Esophagus squamous epithelium (tissue), 5 donors: ENCODE results near the gene OR10A6. TPM values are rescaled to one million over a fixed set of nuclear protein-coding genes. Genes with fewer than 3 reads are reported as not detected.

Experiments
- DNase-seq: peaks from one replicate; lab custom pipeline; 2025; lab: John Stamatoyannopoulos, UW
- H3K27ac ChIP-seq, 4 donors: fragments of 200-600 bp; sonication (generic); one replicate each; pipeline ENCODE4 v1.5.1; 2016 to 2019; ENCODE audit warnings: mild to moderate bottlenecking in 1 of 4
- H3K27me3 ChIP-seq, 4 donors: fragments of 200-600 bp; sonication (generic); 1 replicate in 3 of 4; 2 replicates in 1 of 4; pipeline versions ENCODE4 v1.5.1 to v1.6.0; 2017 to 2021; ENCODE audit warnings: antibody characterized with exemption in 1 of 4
- H3K36me3 ChIP-seq, 3 donors: fragments of 200-600 bp; sonication (generic); one replicate each; pipeline ENCODE4 v1.5.1; 2016 to 2019
- H3K4me1 ChIP-seq, 3 donors: fragments of 200-600 bp; sonication (generic); one replicate each; pipeline ENCODE4 v1.5.1; 2017 to 2019
- H3K4me3 ChIP-seq, 4 donors: fragments of 200-600 bp; sonication (generic); 1 replicate in 3 of 4; 2 replicates in 1 of 4; pipeline ENCODE4 v1.5.1; 2016 to 2019; ENCODE audit warnings: mild to moderate bottlenecking in 2 of 4, moderate library complexity in 1 of 4
- H3K9me3 ChIP-seq, 3 donors: fragments of 200-600 bp; sonication (generic); one replicate each; pipeline ENCODE4 v1.5.1; 2016 to 2019
- CTCF ChIP-seq, 6 experiments: fragments of 450-650 bp in 4 of 6; fragments of 200-600 bp in 2 of 6; sonication (generic) in 2 of 6; IDR thresholded peaks; one replicate each; pipeline ENCODE4 v1.5.1; 2016 to 2019; ENCODE audit warnings: antibody characterized with exemption in 6 of 6, mild to moderate bottlenecking in 4 of 6, moderate library complexity in 4 of 6
- POLR2A ChIP-seq, 4 donors: fragments of 450-650 bp; IDR thresholded peaks; one replicate each; pipeline ENCODE4 v1.6.1; 2017; ENCODE audit warnings: antibody characterized with exemption in 4 of 4, mild to moderate bottlenecking in 4 of 4, moderate library complexity in 3 of 4
- WGBS, 2 donors: methylation state at CpG; one replicate each; pipeline ENCODE4 v1.1.5; 2018; 5-methylcytosine and 5-hydroxymethylcytosine counted together
- intact Hi-C: fragments of 100-400 bp; cut with DNase I; formaldehyde crosslinking; loops from one replicate; pipeline ENCODE4 v1.15.0; 2022
- small RNA-seq, 4 donors: library from RNA; depleted of rRNA; stranded (forward); fragments of <200 nt; gene quantifications; one replicate each; pipeline ENCODE3, GENCODE V24; 2016
- total RNA-seq, 4 donors: library from RNA; depleted of rRNA; stranded (reverse); fragments of >200 nt; gene quantifications; one replicate each; pipeline ENCODE4 v1.1.0, GENCODE V29; 2016
- donor health status: DM: yes; HTN: yes; CAD: no.

Gene OR10A6
- total RNA-seq, 4 donors from 2014 or later, result not detected

- no peaks in the 10 kb centered on the region for H3K27me3 ChIP-seq
- DNase-seq, result no peak
- H3K9me3 ChIP-seq, result no peaks in the 10 kb centered on the region
- 43 to 50% methylated on average over 5 of the region's 5 CpGs for WGBS, 2 donors
- no peak overlapping the region for H3K27ac ChIP-seq
- intact Hi-C loops, result loop anchor here (5.0 kb wide), 1 partner anchor 92 kb away; no protein-coding TSS in a partner anchor
- H3K4me3 ChIP-seq, result no peak overlapping the region
- TF ChIP-seq CTCF (IDR thresholded peaks at IDR 0.05), result no peak
- no peak for TF ChIP-seq POLR2A (IDR thresholded peaks at IDR 0.05)
- H3K36me3 ChIP-seq, result no peaks in the 10 kb centered on the region
- H3K4me1 ChIP-seq, result no peaks in the 10 kb centered on the region
These were observed 41.1 kb downstream of the OR10A6 start for GRCh38 chr11:7889985-7890384.

DNA sequence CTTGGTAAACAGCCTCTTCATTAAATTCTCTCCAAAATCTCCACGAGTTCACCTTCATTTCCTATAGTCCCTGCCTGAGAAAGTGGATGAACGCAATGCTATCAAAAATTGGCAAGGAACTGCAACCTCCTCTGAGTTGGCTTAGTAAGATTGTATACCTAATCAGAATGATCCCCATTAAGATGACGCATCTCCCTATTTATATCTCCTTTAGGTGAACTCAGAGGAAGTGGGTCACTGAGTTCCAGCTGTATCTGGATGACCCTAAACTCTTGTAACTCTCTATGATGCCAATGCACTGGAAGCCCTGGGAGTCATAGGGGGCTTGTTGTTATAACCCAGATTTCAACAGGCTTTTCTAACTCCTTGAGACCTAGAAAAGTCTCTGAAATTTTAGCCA lies 48.2 kb downstream of the OR10A6 start:
- H3K4me3 ChIP-seq, result no peak overlapping the region
- H3K4me1 ChIP-seq, result no peaks in the 10 kb centered on the region
- DNase-seq, result no peak
- no peaks in the 10 kb centered on the region for H3K9me3 ChIP-seq
- TF ChIP-seq CTCF (IDR thresholded peaks at IDR 0.05) (no peak), POLR2A (IDR thresholded peaks at IDR 0.05) (no peak)
- no peaks in the 10 kb centered on the region for H3K36me3 ChIP-seq
- H3K27ac ChIP-seq, result no peak overlapping the region
- WGBS, 2 donors, result 68 to 73% methylated on average over 3 of the region's 3 CpGs
- H3K27me3 ChIP-seq, result peaks cover 0 to 8% (median 0%) of the 10 kb centered on the region in 4 donors
- intact Hi-C loops, result no loop called here

Small RNAs within 50 kb of the gene (small RNA-seq; reads per million reads assigned to genes)
- gene COX6CP5 (0 reads per million in 4 donors), gene RNU6-943P (0 reads per million in 4 donors)

Other genes with a start within 250 kb of the OR10A6 start
- gene OVCH2, start 224.8 kb downstream of the OR10A6 start, total RNA-seq, result 1 to 10 TPM in 1 of 4 donors, under 1 TPM in 1, not detected in 2; 0.21 to 2.1 TPM
- gene OR5P2, start 134.3 kb downstream of the OR10A6 start, total RNA-seq, result 1 to 10 TPM in 1 of 4 donors, not detected in 3; 1.5 TPM
- under 1 TPM in 2 of 4 donors, not detected in 2; 0.31 to 0.72 TPM for gene OR5P3, start 100.4 kb downstream of the OR10A6 start, total RNA-seq
- gene OR10A3, start 10.4 kb upstream of the OR10A6 start, total RNA-seq, result not detected
- not detected for gene NLRP10, start 34.2 kb upstream of the OR10A6 start, total RNA-seq
- 100 to 1,000 TPM; 156 to 237 (median 204) TPM for gene EIF3F, start 56.1 kb upstream of the OR10A6 start, total RNA-seq
- gene TUB, start 149.9 kb upstream of the OR10A6 start, total RNA-seq, result 1 to 10 TPM; 1.7 to 6.1 (median 2.4) TPM
- gene RIC3, start 237.8 kb upstream of the OR10A6 start, total RNA-seq, result 10 to 100 TPM in 1 of 4 donors, 1 to 10 TPM in 3; 2.7 to 14.1 (median 8.1) TPM